ENCODE data around the gene FCER1G.

DNA sequence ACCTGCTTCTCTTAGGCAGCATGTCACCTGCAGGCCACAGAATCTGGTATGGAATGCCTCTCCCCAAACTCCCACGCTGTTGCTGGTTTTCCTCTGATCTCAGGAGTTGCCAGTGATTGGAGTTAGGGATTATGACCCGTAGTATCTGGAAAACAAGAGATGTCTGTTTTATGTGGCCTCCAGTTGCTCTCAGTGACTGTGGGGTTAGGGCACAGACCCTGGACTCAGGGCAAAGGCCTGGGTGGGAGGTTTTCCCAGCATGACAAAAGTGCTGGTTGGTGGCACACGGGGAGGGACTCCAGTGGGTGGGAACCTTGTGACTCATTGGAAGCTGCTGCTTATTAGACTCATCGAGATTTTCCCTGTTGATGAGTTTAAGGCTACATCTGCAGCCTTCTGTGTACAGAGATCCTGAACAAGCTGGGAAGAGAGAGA, 23.0 kb downstream of the FCER1G start, which contains the start of gene NR1I3:
- TF ChIP-seq EZH2 (IDR thresholded peaks at IDR 0.05) (no peak), EZH2phosphoT487 (IDR thresholded peaks at IDR 0.05) (no peak)
- TF ChIP-seq, protein P1, sequence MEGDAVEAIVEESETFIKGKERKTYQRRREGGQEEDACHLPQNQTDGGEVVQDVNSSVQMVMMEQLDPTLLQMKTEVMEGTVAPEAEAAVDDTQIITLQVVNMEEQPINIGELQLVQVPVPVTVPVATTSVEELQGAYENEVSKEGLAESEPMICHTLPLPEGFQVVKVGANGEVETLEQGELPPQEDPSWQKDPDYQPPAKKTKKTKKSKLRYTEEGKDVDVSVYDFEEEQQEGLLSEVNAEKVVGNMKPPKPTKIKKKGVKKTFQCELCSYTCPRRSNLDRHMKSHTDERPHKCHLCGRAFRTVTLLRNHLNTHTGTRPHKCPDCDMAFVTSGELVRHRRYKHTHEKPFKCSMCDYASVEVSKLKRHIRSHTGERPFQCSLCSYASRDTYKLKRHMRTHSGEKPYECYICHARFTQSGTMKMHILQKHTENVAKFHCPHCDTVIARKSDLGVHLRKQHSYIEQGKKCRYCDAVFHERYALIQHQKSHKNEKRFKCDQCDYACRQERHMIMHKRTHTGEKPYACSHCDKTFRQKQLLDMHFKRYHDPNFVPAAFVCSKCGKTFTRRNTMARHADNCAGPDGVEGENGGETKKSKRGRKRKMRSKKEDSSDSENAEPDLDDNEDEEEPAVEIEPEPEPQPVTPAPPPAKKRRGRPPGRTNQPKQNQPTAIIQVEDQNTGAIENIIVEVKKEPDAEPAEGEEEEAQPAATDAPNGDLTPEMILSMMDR (IDR thresholded peaks at IDR 0.05): no peak
